Endothelial cell of umbilical vein (primary cell): Measurements from ENCODE around the gene HRNR. TPM values are rescaled to one million over a fixed set of nuclear protein-coding genes. Genes with fewer than 3 reads are reported as not detected.

Source experiments
- BruUV-seq: library from RNA; stranded (reverse); fragments of 400-500 nt; replicated peaks from 2 replicates; lab custom pipeline; 2021; lab: Mats Ljungman, UMichigan
- CTCF ChIA-PET: fragments of 300-600, 350-600 bp; sonication (Branson Sonifier 250); formaldehyde crosslinking; loops from one replicate; lab custom pipeline; 2021; ENCODE audit warnings: antibody characterized with exemption, inconsistent platforms; lab: Charles Lee
- POLR2A ChIA-PET: fragments of 300-600, 350-600 bp; sonication (Branson Sonifier 250); formaldehyde crosslinking; loops from one replicate; lab custom pipeline; 2021; ENCODE audit warnings: antibody characterized with exemption, inconsistent platforms; lab: Charles Lee
- DNase-seq: peaks from one replicate; pipeline ENCODE4 v3.0.0-alpha.2; 2011; ENCODE audit warnings: low read depth, low spot score
- FAIRE-seq: peaks from 2 replicates; lab custom pipeline; 2011; peaks lifted over from hg19 to GRCh38; lab: Jason Lieb, UNC
- H2AFZ ChIP-seq: 2 replicates; pipeline ENCODE4 v1.6.0; 2012; ENCODE audit warnings: low read depth, low read length, control low read depth, inconsistent platforms
- H3K27ac ChIP-seq: 2 replicates; pipeline ENCODE4 v1.5.1; 2011; ENCODE audit warnings: low read depth, mild to moderate bottlenecking, control low read depth, low read length, moderate library complexity; ENCODE audit not compliant: insufficient read depth
- H3K27me3 ChIP-seq, 2 experiments: 2 replicates each; pipeline versions ENCODE4 v1.6.0 to v1.6.1; 2011; ENCODE audit warnings: low read length in 2 of 2, mixed read lengths in 1 of 2; ENCODE audit not compliant: control insufficient read depth in 2 of 2, insufficient read depth in 2 of 2
- H3K36me3 ChIP-seq, 2 experiments: 2 replicates in 1 of 2; 3 replicates in 1 of 2; pipeline ENCODE4 v1.5.1; 2011; ENCODE audit warnings: low read length in 2 of 2, mild to moderate bottlenecking in 1 of 2, moderate library complexity in 1 of 2; ENCODE audit not compliant: control insufficient read depth in 2 of 2, insufficient read depth in 2 of 2; ENCODE audit errors: extremely low read depth in 1 of 2
- H3K4me1 ChIP-seq: 3 replicates; pipeline ENCODE4 v1.5.1; 2011; ENCODE audit warnings: mild to moderate bottlenecking, low read length; ENCODE audit not compliant: control insufficient read depth, insufficient read depth; ENCODE audit errors: extremely low read depth
- H3K4me2 ChIP-seq: 2 replicates; pipeline ENCODE4 v1.6.1; 2011; ENCODE audit warnings: low read length, control low read depth, mixed read lengths; ENCODE audit not compliant: insufficient read depth
- H3K4me3 ChIP-seq, 3 experiments: fragments of 200-600 bp in 1 of 3; sonication (generic), shearing (Covaris generic) in 1 of 3; replicated peaks in 1 of 3; 2 replicates each; pipeline ENCODE4 v1.5.1; 2011 to 2016; ENCODE audit warnings: control low read depth in 3 of 3, low read length in 3 of 3, mild to moderate bottlenecking in 2 of 3, inconsistent platforms in 1 of 3, low read depth in 1 of 3, moderate library complexity in 1 of 3; ENCODE audit not compliant: insufficient read depth in 1 of 3
- H3K79me2 ChIP-seq: 2 replicates; pipeline ENCODE4 v1.6.0; 2012; ENCODE audit warnings: low read length, inconsistent platforms; ENCODE audit not compliant: control insufficient read depth, insufficient read depth
- H3K9ac ChIP-seq: replicated peaks from 2 replicates; pipeline ENCODE3; 2011; ENCODE audit warnings: low read length, control low read depth; ENCODE audit not compliant: insufficient read depth; ENCODE audit errors: extremely low read depth
- H3K9me1 ChIP-seq: replicated peaks from 3 replicates; pipeline ENCODE4 v1.6.0; 2011; ENCODE audit warnings: mild to moderate bottlenecking, low read length; ENCODE audit not compliant: control insufficient read depth, insufficient read depth; ENCODE audit errors: extremely low read depth
- H3K9me3 ChIP-seq: replicated peaks from 2 replicates; pipeline ENCODE4 v1.5.1; 2012; ENCODE audit warnings: low read length, inconsistent platforms; ENCODE audit not compliant: control insufficient read depth, insufficient read depth
- H4K20me1 ChIP-seq: replicated peaks from 2 replicates; pipeline ENCODE3; 2011; ENCODE audit warnings: mild to moderate bottlenecking, low read length; ENCODE audit not compliant: control insufficient read depth, insufficient read depth; ENCODE audit errors: extremely low read depth
- EZH2 ChIP-seq: IDR thresholded peaks from 2 replicates; pipeline ENCODE4 v1.6.1; 2012; ENCODE audit warnings: borderline replicate concordance, low read depth, mild to moderate bottlenecking, moderate library complexity, low read length, inconsistent platforms; ENCODE audit not compliant: severe bottlenecking
- FOS ChIP-seq: IDR thresholded peaks from 2 replicates; pipeline ENCODE4 v1.6.1; 2011; ENCODE audit warnings: mild to moderate bottlenecking, low read length, moderate library complexity, borderline replicate concordance; ENCODE audit not compliant: insufficient read depth
- GATA2 ChIP-seq: IDR thresholded peaks from 2 replicates; pipeline ENCODE4 v1.7.0; 2011; ENCODE audit warnings: low read depth, mild to moderate bottlenecking, moderate library complexity, mixed read lengths, low read length; ENCODE audit not compliant: insufficient read length, insufficient read depth
- JUN ChIP-seq: IDR thresholded peaks from 2 replicates; pipeline ENCODE4 v1.6.1; 2011; ENCODE audit warnings: borderline replicate concordance, low read depth; ENCODE audit not compliant: insufficient read length, insufficient read depth
- MYC ChIP-seq: IDR thresholded peaks from one replicate; pipeline ENCODE4 v1.6.1; 2011; ENCODE audit warnings: mild to moderate bottlenecking, low read depth, low read length
- POLR2A ChIP-seq: IDR thresholded peaks from 2 replicates; pipeline ENCODE4 v1.6.1; 2012; ENCODE audit warnings: low read depth, mild to moderate bottlenecking, control low read depth, low read length
- POLR2AphosphoS5 ChIP-seq: IDR thresholded peaks from 2 replicates; pipeline ENCODE4 v1.6.1; 2012; ENCODE audit warnings: low read depth, mild to moderate bottlenecking, control low read depth, low read length, moderate library complexity; ENCODE audit not compliant: insufficient read depth
- dilution Hi-C: fragments of 300-500 bp; cut with MboI; formaldehyde crosslinking; loops from one replicate; pipeline ENCODE4 v1.15.0; 2019; ENCODE audit warnings: low sequenced_read_pairs; ENCODE audit not compliant: extremely low pct_ligation_motif_present
- intact Hi-C: fragments of 100-400 bp; cut with micrococcal nuclease; formaldehyde crosslinking; loops from one replicate; pipeline ENCODE4 v1.10.0; 2022
- polyA plus RNA-seq, 4 experiments: library from polyadenylated mRNA; depleted of rRNA in 3 of 4; stranded (reverse) in 3 of 4; unstranded in 1 of 4; fragments of >200 nt; gene quantifications; 2 replicates each; pipeline versions ENCODE4 v1.2.1 to v1.2.3, GENCODE V29; 2011 to 2012; ENCODE audit warnings: missing spikeins in 1 of 4
- total RNA-seq: library from RNA; stranded (reverse); gene quantifications from 2 replicates; pipeline ENCODE4 v1.2.3, GENCODE V29; 2021
- TF ChIP-seq, protein P1 (sequence below): IDR thresholded peaks from 2 replicates; pipeline ENCODE4 v1.6.1; 2011; ENCODE audit not compliant: insufficient read depth, insufficient read length
- TF ChIP-seq, protein P2 (sequence below), 2 donors: IDR thresholded peaks; 1 replicate in 1 of 2; 2 replicates in 1 of 2; pipeline ENCODE4 v1.5.1; 2011; ENCODE audit warnings: low read length in 2 of 2, mild to moderate bottlenecking in 2 of 2, moderate library complexity in 2 of 2, control low read depth in 1 of 2, inconsistent platforms in 1 of 2, low read depth in 1 of 2; ENCODE audit not compliant: insufficient read depth in 1 of 2; ENCODE audit errors: extremely low read depth in 1 of 2

Gene HRNR
- total and polyA plus RNA-seq, 2 donors (not counting 3 experiments of a cell fraction or from before 2014, with no cell fraction given), result not detected

DNA sequence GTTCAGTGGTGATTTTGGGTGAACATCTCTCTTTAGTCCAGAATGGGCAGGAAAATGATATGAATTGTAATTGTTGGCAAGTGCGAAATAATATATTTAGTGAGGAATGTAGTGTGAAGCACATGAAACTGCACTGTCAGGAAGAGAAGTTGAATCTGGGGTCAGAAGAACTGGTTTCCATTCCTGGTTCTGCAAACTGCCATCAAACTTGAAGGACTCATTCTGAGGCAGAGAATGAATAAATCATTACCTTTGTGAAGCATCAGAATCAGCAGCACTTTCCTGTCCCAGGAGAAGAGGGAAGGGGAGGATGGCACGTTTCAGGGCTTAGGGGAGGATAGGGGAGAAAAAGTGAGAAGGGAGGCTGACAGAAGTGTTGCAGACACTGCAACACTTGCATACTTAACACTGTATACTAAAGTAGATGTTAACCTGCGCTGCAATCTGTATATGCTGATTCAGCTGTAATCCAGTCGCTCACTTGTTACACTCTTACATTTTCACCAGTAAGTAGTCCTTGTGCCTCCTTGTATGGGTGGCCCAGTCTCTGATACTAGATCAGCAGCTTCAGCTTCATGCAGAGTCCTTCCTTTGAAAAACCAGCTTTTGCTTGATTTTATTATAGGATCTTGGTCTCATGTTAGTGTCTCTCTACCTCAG, 54.5 kb downstream of the HRNR start:
- TF ChIP-seq JUN (no peak), FOS (no peak)
- CTCF ChIA-PET, result interaction anchor here (1.5 kb wide), 1 partner anchor 13 kb away, joined by 3 read pairs; no protein-coding TSS in a partner anchor
- FAIRE-seq, result no peak

DNA sequence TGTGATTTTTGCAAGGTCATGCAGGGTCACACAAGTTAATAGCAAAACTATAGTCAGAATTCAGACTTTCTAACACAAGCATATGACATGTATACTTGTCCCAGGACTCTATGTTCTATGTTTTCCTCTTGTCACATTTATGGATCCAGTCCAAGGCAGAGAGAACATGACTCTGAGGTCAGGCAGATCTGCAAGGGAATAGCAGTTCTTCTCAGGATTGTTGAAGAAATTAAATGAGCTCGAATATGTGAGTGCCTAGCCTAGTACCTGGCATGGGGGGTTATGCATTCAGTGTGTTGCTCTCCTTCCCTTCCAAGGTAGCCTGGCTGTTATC, 55.5 kb downstream of the HRNR start:
- intact Hi-C loops, result no loop called here
- dilution Hi-C loops, result no loop called here
- no peak overlapping the region for H3K4me3 ChIP-seq
- no peaks in the 10 kb centered on the region for H3K9me1 ChIP-seq
- FAIRE-seq, result no peak
- no TSS peak for BruUV-seq
- H3K4me1 ChIP-seq, result no peaks in the 10 kb centered on the region
- H3K79me2 ChIP-seq, result no peaks in the 10 kb centered on the region
- ChIA-PET CTCF (no interaction called here), POLR2A (no interaction called here)
- H2AFZ ChIP-seq, result no peak overlapping the region
- no peaks in the 10 kb centered on the region for H3K9me3 ChIP-seq
- no peaks in the 10 kb centered on the region for H3K36me3 ChIP-seq
- H4K20me1 ChIP-seq, result no peaks in the 10 kb centered on the region
- no peak for TF ChIP-seq GATA2
- TF ChIP-seq, protein P1, sequence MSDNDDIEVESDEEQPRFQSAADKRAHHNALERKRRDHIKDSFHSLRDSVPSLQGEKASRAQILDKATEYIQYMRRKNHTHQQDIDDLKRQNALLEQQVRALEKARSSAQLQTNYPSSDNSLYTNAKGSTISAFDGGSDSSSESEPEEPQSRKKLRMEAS, result no peak
- no peak for TF ChIP-seq POLR2AphosphoS5
- no peak for TF ChIP-seq EZH2
- TF ChIP-seq JUN, result no peak
- TF ChIP-seq, protein P2, sequence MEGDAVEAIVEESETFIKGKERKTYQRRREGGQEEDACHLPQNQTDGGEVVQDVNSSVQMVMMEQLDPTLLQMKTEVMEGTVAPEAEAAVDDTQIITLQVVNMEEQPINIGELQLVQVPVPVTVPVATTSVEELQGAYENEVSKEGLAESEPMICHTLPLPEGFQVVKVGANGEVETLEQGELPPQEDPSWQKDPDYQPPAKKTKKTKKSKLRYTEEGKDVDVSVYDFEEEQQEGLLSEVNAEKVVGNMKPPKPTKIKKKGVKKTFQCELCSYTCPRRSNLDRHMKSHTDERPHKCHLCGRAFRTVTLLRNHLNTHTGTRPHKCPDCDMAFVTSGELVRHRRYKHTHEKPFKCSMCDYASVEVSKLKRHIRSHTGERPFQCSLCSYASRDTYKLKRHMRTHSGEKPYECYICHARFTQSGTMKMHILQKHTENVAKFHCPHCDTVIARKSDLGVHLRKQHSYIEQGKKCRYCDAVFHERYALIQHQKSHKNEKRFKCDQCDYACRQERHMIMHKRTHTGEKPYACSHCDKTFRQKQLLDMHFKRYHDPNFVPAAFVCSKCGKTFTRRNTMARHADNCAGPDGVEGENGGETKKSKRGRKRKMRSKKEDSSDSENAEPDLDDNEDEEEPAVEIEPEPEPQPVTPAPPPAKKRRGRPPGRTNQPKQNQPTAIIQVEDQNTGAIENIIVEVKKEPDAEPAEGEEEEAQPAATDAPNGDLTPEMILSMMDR (IDR thresholded peaks at IDR 0.05; ENCODE audit: extremely low read depth in 1 of 2, insufficient read depth in 1 of 2, low read depth in 1 of 2, low read length in 2 of 2), result no peak
- TF ChIP-seq FOS, result no peak
- no peak for TF ChIP-seq MYC
- no peak for TF ChIP-seq POLR2A
- DNase-seq, result no peak
- H3K4me2 ChIP-seq, result no peak overlapping the region
- H3K27me3 ChIP-seq, result peaks cover 0 to 4% of the 10 kb centered on the region in 2 experiments
- H3K27ac ChIP-seq, result no peak overlapping the region
- H3K9ac ChIP-seq, result no peak overlapping the region

More for the DNA sequence above, 54.5 kb downstream of the HRNR start:
- DNase-seq, result no peak
- dilution Hi-C loops, result no loop called here
- Histone ChIP-seq H3K4me1 (no peaks in the 10 kb centered on the region), H4K20me1 (no peaks in the 10 kb centered on the region), H3K4me2 (no peak overlapping the region), H3K4me3 (no peak overlapping the region), H3K9me3 (no peaks in the 10 kb centered on the region), H3K9me1 (no peaks in the 10 kb centered on the region), H3K9ac (no peak overlapping the region), H3K79me2 (no peaks in the 10 kb centered on the region), H3K27me3 (peaks cover 0 to 4% of the 10 kb centered on the region in 2 experiments), H2AFZ (no peak overlapping the region), H3K27ac (no peak overlapping the region), H3K36me3 (no peaks in the 10 kb centered on the region)
- intact Hi-C loops, result no loop called here
- POLR2A ChIA-PET, result no interaction called here
- no TSS peak for BruUV-seq
